Lower leg skin (tissue), 4 donors: ENCODE results near the gene ATIC. TPM values are rescaled to one million over a fixed set of nuclear protein-coding genes. Genes with fewer than 3 reads are reported as not detected.

Source experiments
- DNase-seq, 2 donors: peaks; one replicate each; pipeline ENCODE4 v3.0.0-alpha.2; 2019; ENCODE audit warnings: low spot score in 2 of 2
- H3K4me3 ChIP-seq: fragments of 200-600 bp; sonication (generic); 2 replicates; pipeline ENCODE4 v1.5.1; 2017; ENCODE audit warnings: mild to moderate bottlenecking, low read depth; ENCODE audit not compliant: poor library complexity, severe bottlenecking
- CTCF ChIP-seq, 3 donors: fragments of 450-650 bp; IDR thresholded peaks; one replicate each; pipeline ENCODE4 v1.5.1; 2016; ENCODE audit warnings: antibody characterized with exemption in 3 of 3, mild to moderate bottlenecking in 3 of 3, moderate library complexity in 2 of 3
- POLR2A ChIP-seq, 2 donors: fragments of 450-650 bp; IDR thresholded peaks; one replicate each; pipeline ENCODE4 v1.6.1; 2016 to 2017; ENCODE audit warnings: antibody characterized with exemption in 2 of 2, mild to moderate bottlenecking in 1 of 2, moderate library complexity in 1 of 2
- whole genome bisulfite sequencing, 2 donors: methylation state at CpG; one replicate each; pipeline ENCODE4 v1.1.5; 2018; 5-methylcytosine and 5-hydroxymethylcytosine counted together
- intact Hi-C: fragments of 100-400 bp; cut with DNase I; formaldehyde crosslinking; loops from one replicate; pipeline ENCODE4 v1.15.0; 2023; ENCODE audit warnings: low total_unique reads
- total RNA-seq, 4 donors: library from RNA; depleted of rRNA; stranded (reverse); fragments of >200 nt; gene quantifications; one replicate each; pipeline ENCODE4 v1.1.0, GENCODE V29; 2016

ATIC gene
- total RNA-seq, 4 donors from 2014 or later, result 29.7 to 48.6 (median 34.6) TPM

- H3K4me3 ChIP-seq, result no peak overlapping the region
- no peak for DNase-seq
- 84% methylated on average over 9 of the region's 9 CpGs for WGBS, 2 donors
- no peak for TF ChIP-seq CTCF (IDR thresholded peaks at IDR 0.05)
- TF ChIP-seq POLR2A (IDR thresholded peaks at IDR 0.05), result no peak
- intact Hi-C loops, result no loop called here
Measured at GRCh38 chr2:215354771-215355695, 43.2 kb downstream of the ATIC start.

- TF ChIP-seq CTCF (IDR thresholded peaks at IDR 0.05), result no peak
- no peak for TF ChIP-seq POLR2A (IDR thresholded peaks at IDR 0.05)
Measured at GRCh38 chr2:215355801-215356200, 43.9 kb downstream of the ATIC start.

GRCh38 chr2:215356334-215356947 lies 44.6 kb downstream of the ATIC start:
- 86 to 87% methylated on average over 7 of the region's 7 CpGs for WGBS, 2 donors
- intact Hi-C loops, result no loop called here
- TF ChIP-seq CTCF (IDR thresholded peaks at IDR 0.05) (no peak), POLR2A (IDR thresholded peaks at IDR 0.05) (no peak)
- no peak for DNase-seq
- no peak overlapping the region for H3K4me3 ChIP-seq

More at GRCh38 chr2:215355801-215356200, 43.9 kb downstream of the ATIC start:
- H3K4me3 ChIP-seq, result no peak overlapping the region
- WGBS, 2 donors, result 95% methylated on average over 7 of the region's 7 CpGs
- no peak for DNase-seq
- intact Hi-C loops, result no loop called here

- intact Hi-C loops, result no loop called here
- no peak overlapping the region for H3K4me3 ChIP-seq
- no peak for TF ChIP-seq POLR2A (IDR thresholded peaks at IDR 0.05)
- TF ChIP-seq CTCF (IDR thresholded peaks at IDR 0.05), result no peak
- WGBS, 2 donors, result 55 to 79% methylated on average over 9 of the region's 9 CpGs
- DNase-seq, result no peak
Measured at GRCh38 chr2:215356948-215357461, 45.1 kb downstream of the ATIC start.

- 50 to 67% methylated on average over 3 of the region's 3 CpGs for WGBS, 2 donors
- intact Hi-C loops, result no loop called here
Measured at GRCh38 chr2:215357660-215358059, 45.8 kb downstream of the ATIC start.

More at GRCh38 chr2:215357660-215358059, 45.8 kb downstream of the ATIC start:
- DNase-seq, result no peak
- H3K4me3 ChIP-seq, result no peak overlapping the region
- TF ChIP-seq POLR2A (IDR thresholded peaks at IDR 0.05) (no peak), CTCF (IDR thresholded peaks at IDR 0.05) (no peak)
